Retinal pigment epithelial cell (primary cell): ENCODE data around the gene NT5DC2.

Experiments used
- DNase-seq: peaks from one replicate; pipeline ENCODE4 v3.0.0-alpha.2; 2010; ENCODE audit warnings: low read depth
- H3K4me3 ChIP-seq: 2 replicates; pipeline ENCODE4 v1.5.1; 2011; ENCODE audit warnings: mild to moderate bottlenecking, low read length, control low read depth, moderate library complexity
- TF ChIP-seq, protein P1 (sequence below): conservative IDR thresholded peaks from 2 replicates; pipeline ENCODE4 v1.5.1; 2011; ENCODE audit warnings: low read depth, low read length, control low read depth, inconsistent platforms

NT5DC2 gene

DNA sequence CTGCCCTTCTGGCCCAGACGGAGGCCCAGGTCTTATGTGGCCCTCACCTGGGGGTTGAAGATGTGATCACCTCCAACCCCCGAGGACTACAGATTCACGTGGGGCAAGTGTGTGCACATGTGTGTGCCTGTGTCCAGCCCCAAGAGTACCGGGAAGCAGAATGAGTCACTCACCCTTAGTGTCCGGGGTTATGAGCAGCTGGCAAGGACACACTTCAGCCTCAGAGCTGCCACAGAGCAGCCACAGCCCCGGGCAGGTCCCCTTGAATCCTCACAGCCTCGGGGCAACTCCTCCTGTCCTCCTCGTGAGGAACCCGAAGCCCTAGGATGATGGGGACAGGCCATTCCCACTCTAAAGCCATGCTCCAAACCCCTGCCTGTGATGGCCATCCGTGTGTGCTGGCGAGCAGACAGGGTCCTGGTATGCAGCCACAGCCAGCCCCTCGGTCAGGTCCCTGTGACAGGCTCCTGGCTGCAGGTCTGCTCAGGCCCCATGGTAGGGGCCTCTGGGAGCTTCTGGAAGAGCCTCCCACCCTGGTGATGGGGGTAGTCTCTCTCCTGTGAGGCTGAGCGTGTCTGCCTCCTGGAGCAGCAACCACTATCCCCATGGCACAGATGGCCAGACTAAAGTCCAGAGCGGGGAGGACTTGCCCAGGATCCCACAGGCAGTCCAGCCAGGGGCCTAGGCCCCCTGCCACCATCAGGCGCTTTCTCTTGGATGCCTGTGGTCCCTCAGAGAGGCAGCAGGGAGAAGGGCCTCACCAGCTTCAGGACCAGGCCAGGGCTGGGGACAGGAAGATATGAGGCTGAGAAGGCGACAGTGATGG, 37.7 kb downstream of the NT5DC2 start:
- TF ChIP-seq, protein P1, sequence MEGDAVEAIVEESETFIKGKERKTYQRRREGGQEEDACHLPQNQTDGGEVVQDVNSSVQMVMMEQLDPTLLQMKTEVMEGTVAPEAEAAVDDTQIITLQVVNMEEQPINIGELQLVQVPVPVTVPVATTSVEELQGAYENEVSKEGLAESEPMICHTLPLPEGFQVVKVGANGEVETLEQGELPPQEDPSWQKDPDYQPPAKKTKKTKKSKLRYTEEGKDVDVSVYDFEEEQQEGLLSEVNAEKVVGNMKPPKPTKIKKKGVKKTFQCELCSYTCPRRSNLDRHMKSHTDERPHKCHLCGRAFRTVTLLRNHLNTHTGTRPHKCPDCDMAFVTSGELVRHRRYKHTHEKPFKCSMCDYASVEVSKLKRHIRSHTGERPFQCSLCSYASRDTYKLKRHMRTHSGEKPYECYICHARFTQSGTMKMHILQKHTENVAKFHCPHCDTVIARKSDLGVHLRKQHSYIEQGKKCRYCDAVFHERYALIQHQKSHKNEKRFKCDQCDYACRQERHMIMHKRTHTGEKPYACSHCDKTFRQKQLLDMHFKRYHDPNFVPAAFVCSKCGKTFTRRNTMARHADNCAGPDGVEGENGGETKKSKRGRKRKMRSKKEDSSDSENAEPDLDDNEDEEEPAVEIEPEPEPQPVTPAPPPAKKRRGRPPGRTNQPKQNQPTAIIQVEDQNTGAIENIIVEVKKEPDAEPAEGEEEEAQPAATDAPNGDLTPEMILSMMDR = no peak
- DNase-seq = no peak
- no peak overlapping the region for H3K4me3 ChIP-seq

DNA sequence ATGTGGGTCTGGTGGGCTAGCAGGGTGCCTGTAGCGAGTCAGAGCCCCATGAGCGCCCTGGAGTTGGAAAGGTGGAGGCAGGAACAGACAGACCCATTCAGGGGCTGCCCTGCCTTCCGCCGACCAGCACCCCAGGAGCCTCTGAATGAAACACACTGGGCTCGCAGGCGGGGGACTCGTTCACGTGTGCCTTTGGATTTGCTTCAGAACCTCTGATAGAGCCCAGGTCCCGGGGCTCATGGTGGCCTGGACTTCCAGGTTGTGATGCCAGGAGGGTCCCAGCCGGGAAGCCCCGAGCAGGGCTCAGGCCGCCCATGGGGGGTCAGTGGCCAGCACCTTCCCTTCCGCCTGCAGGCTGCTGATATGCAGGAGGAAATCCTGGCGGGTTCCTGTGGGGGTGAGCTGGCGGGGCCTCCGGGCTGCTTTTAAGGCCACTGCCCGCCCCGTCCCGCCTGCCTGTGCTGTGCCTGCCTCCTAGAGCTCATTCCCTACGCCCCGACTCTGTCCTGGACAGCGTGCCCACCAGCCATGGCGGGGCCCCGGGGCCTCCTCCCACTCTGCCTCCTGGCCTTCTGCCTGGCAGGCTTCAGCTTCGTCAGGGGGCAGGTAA, 38.7 kb downstream of the NT5DC2 start, which contains the start of gene STAB1:
STAB1 (plus strand) TSS at position 453 of the 610 bp plus-strand sequence; CDS start at position 529, 76 bp downstream.
- H3K4me3 ChIP-seq = no peak within 1 kb of the TSS
- no peak for DNase-seq
- TF ChIP-seq, protein P1 = no peak

DNA sequence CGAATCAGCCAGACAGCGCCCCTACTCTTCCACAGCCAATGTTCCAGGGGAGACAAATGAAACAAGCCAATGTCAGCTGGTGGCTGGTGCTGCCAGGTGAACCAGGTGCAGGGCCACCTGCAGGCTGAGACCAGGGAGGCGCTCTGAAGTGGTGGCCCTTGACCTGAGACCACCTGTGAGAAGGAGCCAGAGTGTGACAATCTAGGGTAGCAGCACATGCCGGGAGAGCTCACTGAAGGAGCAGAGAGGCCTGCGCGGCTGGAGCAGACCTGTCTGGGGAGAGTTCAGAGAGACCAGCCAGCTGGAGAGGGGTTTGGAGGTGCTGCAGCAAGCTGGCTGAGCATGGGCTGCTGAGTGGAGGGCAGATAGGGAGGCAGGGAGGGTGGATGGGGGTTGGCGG, 39.2 kb downstream of the NT5DC2 start:
- TF ChIP-seq, protein P1 = no peak
- no peak overlapping the region for H3K4me3 ChIP-seq
- DNase-seq = no peak

DNA sequence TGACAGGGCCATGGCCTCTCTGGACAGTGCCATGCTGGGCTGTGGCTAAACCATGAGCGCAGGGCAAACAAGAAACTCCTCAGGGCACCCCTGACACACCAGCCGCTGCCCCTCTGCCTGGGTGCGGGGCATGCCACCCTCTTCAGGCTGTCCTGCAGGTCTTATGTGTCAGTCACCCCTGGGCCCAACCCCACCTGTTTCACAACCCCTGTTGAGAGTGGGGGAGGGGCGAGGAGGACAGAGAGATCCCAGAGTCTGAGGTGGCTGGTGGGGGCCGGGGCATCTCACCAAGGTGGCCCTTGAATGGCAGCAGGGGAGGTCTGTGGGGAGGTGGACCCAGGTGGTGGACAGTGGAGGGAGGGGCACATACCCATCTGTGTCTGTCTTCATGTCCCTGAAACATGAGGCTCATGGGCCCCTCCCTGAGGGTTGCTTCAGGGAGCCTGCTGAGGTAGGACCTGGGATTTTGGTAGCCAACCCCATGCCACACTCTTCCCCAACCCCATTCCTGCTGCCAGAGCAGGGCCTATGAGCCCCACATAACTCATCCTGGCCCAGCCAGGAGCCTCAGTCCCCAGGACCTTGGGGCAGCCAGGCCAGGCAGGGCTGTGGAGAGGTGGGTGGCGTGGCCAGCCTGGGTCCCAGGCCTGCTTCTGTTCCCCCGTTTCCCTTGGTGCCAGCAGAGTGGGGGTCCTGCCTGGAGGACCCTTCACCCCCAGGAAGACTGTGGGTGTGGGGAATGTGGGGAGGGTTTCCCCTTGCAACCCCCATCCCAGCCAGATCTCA, 40.2 kb downstream of the NT5DC2 start:
- DNase-seq = no peak
- no peak overlapping the region for H3K4me3 ChIP-seq
- TF ChIP-seq, protein P1 = no peak

DNA sequence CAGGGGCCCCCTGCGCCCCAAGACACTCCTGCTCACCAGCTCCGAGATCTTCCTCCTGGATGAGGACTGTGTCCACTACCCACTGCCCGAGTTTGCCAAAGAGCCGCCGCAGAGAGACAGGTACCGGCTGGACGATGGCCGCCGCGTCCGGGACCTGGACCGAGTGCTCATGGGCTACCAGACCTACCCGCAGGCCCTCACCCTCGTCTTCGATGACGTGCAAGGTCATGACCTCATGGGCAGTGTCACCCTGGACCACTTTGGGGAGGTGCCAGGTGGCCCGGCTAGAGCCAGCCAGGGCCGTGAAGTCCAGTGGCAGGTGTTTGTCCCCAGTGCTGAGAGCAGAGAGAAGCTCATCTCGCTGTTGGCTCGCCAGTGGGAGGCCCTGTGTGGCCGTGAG, 41.6 kb downstream of the NT5DC2 start:
- no peak for DNase-seq
- TF ChIP-seq, protein P1 = no peak
- no peak overlapping the region for H3K4me3 ChIP-seq

DNA sequence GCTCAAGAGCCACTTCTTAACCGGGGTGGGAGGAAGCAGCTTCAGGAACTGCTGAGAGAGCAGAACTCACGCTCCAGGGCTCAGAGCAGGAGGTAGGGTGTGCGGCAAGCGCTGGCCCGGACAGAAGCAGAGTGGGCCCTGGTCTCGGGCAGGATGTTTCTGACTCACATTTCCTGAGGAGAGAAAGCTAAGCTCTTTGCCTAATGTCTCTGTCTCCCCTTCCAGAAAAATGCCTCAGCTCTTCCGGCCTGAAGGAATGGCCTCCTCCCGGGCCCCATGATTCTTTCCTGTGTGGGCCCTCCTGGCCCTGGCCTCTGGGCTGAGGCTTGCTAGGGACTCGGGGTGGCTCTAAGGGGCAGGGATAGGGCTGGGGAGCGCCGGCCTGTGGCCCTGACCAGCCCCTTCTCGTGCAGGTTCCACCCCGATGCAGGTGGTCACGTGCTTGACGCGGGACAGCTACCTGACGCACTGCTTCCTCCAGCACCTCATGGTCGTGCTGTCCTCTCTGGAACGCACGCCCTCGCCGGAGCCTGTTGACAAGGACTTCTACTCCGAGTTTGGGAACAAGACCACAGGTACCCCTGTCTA, 42.6 kb downstream of the NT5DC2 start:
- no peak overlapping the region for H3K4me3 ChIP-seq
- no peak for DNase-seq
- TF ChIP-seq, protein P1 = no peak
